Adipocyte (in vitro differentiated cells): ENCODE measurements around the gene CDHR2.

ENCODE experiments used
- DNase-seq: peaks from one replicate; pipeline ENCODE4 v3.0.0-alpha.2; 2015; ENCODE audit warnings: low read depth
- H3K27me3 ChIP-seq: replicated peaks from 2 replicates; pipeline ENCODE4 v1.7.0; 2013; ENCODE audit warnings: mild to moderate bottlenecking, low read length, moderate library complexity; ENCODE audit not compliant: control insufficient read depth, insufficient read depth
- H3K36me3 ChIP-seq: 2 replicates; pipeline ENCODE4 v1.7.0; 2013; ENCODE audit warnings: low read length, mild to moderate bottlenecking, moderate library complexity; ENCODE audit not compliant: control insufficient read depth, insufficient read depth, severe bottlenecking
- H3K4me1 ChIP-seq: 2 replicates; pipeline ENCODE4 v1.7.0; 2013; ENCODE audit warnings: mild to moderate bottlenecking, low read length, moderate library complexity; ENCODE audit not compliant: control insufficient read depth, insufficient read depth
- H3K4me3 ChIP-seq: 2 replicates; pipeline ENCODE4 v1.7.0; 2013; ENCODE audit warnings: mild to moderate bottlenecking, low read length, moderate library complexity
- H3K9ac ChIP-seq: 2 replicates; pipeline ENCODE4 v1.7.0; 2013; ENCODE audit warnings: mild to moderate bottlenecking, low read length, moderate library complexity
- H3K9me3 ChIP-seq: 2 replicates; pipeline ENCODE4 v1.7.0; 2013; ENCODE audit warnings: mild to moderate bottlenecking, low read length, moderate library complexity; ENCODE audit not compliant: control insufficient read depth

CDHR2 gene

DNA sequence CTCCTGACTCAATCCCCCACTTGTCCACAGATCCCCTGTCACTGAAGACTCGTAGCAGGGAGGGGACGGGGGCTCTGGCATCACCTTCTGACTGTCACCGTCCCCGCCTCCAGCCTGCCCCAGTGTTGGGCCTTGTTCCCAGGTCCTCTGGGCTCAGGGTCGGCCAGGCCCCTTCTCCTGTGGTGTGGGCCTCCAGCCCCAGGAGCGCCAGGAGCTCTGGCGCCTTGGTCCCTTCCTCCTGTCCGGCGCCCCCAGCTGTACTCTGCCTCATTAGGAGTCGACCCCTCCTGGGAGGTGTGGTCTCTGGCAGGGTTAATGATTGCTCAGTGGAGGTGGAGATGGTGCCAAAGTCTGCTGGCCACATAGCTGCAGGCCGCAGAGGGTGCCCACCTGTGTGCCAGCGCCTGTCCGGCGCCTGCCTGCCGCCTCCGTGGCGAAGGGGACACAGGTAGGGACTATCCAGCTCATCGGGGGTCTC, at the start of gene CDHR2:
Gene CDHR2, plus strand, starts transcription at position 376 of the 478 bp plus-strand sequence. CDS start 16,011 bp downstream, outside the sequence.
- Histone ChIP-seq H3K4me1 (peaks cover 2% of the 10 kb centered on the region), H3K36me3 (no peaks in the 10 kb centered on the region), H3K27me3 (peaks cover 12% of the 10 kb centered on the region), H3K9ac (no peak within 1 kb of the TSS), H3K4me3 (no peak within 1 kb of the TSS), H3K9me3 (no peaks in the 10 kb centered on the region)
- no peak for DNase-seq

DNA sequence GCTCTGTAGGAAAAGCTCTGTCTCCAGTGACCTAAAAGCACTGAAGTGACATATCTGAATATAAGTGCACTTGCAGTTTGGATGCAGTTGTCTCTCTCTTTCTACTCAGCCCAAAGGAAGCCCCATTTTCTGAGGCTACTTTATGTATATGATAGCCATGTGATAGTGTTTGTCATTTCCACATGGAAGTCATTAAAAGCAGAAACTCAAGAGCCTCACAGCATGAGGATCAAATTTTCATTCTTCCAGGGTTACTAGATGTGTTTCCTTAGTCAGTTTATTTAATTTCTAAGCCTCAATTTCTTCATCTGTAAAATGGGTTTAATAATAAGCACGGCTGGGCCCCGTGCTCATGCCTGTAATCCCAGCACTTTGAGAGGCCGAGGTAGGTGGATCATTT, 48.6 kb upstream of the CDHR2 start:
- peaks cover 66% of the 10 kb centered on the region for H3K36me3 ChIP-seq
- no peak overlapping the region for H3K4me3 ChIP-seq
- peak; percentile 5 for DNase-seq
- no peak overlapping the region for H3K9ac ChIP-seq
- H3K4me1 ChIP-seq = peaks cover 30% of the 10 kb centered on the region
- no peaks in the 10 kb centered on the region for H3K9me3 ChIP-seq
- H3K27me3 ChIP-seq = no peaks in the 10 kb centered on the region

DNA sequence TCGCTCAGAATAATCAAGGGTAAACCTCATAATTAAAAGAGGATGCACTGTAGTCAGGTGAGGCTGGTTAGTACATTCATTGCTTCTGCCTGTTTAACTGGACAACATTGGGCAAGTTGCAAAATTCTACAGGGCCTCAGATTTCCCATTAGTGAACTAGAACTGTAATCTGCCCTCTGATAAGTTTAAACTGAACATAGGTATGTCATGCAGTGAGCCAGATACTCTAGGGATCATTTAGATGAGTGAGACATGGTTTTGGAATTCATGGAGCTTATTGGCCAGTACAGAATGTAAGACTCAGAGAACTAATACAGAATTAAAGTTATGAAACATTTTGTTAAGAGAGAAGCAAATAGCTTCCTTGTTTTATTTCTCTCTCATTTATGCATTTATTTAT, 47.8 kb upstream of the CDHR2 start:
- H3K27me3 ChIP-seq = no peaks in the 10 kb centered on the region
- H3K4me3 ChIP-seq = no peak overlapping the region
- H3K9me3 ChIP-seq = no peaks in the 10 kb centered on the region
- H3K4me1 ChIP-seq = peaks cover 30% of the 10 kb centered on the region
- peak overlapping the region; percentile 27 for H3K9ac ChIP-seq
- H3K36me3 ChIP-seq = peaks cover 62% of the 10 kb centered on the region
- peak; percentile 86 for DNase-seq

DNA sequence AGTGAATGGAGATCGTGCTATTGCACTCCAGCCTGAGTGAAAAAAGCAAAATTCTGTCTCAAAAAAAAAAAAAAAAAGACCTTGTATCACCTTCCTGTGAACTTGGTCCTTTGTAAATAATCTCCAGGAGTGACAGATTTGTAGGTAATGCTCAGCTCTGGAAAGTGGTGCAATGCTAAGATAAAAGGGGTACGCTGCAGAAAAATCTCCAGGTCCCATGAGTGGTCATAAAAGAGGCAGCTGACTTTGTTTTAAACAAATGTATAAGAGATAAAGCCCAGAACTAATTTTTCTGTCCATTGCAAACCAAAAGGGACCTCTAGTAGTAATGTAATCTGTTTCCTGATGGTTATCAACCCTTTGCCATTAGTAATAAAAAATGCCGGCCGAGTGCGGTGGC, 45.6 kb upstream of the CDHR2 start:
- Histone ChIP-seq H3K27me3 (no peaks in the 10 kb centered on the region), H3K4me1 (peaks cover 19% of the 10 kb centered on the region), H3K36me3 (peaks cover 64% of the 10 kb centered on the region), H3K4me3 (no peak overlapping the region), H3K9ac (no peak overlapping the region), H3K9me3 (no peaks in the 10 kb centered on the region)
- DNase-seq = no peak

- Histone ChIP-seq H3K27me3 (no peaks in the 10 kb centered on the region), H3K9ac (no peak overlapping the region), H3K36me3 (peaks cover 56% of the 10 kb centered on the region), H3K4me3 (no peak overlapping the region), H3K9me3 (no peaks in the 10 kb centered on the region), H3K4me1 (no peaks in the 10 kb centered on the region)
- no peak for DNase-seq
These were observed 41.2 kb upstream of the CDHR2 start for GRCh38 chr5:176507911-176508310.

DNA sequence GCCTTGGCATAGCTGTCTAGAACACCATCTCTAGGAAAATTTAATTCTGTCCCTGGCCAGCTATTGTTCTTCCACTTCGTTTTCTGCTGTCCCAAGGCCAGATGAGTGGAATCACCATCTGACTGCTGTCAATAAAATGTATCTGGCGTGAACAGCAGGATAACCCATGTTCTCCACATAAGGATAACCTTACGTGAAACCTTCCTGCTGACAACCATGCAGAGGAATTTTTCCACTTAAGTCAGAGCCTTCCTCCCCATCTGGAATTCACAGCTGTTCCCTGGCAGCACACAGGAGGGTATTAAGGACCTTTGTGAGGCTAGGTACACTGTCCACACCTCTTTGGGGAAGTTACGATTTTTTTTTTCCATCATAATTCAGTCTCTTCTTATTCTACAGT, 40.5 kb upstream of the CDHR2 start:
- no peaks in the 10 kb centered on the region for H3K27me3 ChIP-seq
- H3K36me3 ChIP-seq = peaks cover 54% of the 10 kb centered on the region

GRCh38 chr5:176513788-176514187, 35.4 kb upstream of the CDHR2 start:
- H3K9me3 ChIP-seq = no peaks in the 10 kb centered on the region
- peaks cover 13% of the 10 kb centered on the region for H3K36me3 ChIP-seq
- DNase-seq = no peak
- H3K27me3 ChIP-seq = no peaks in the 10 kb centered on the region
- H3K9ac ChIP-seq = no peak overlapping the region
- H3K4me3 ChIP-seq = no peak overlapping the region
- H3K4me1 ChIP-seq = no peaks in the 10 kb centered on the region

More for the DNA sequence above, 40.5 kb upstream of the CDHR2 start:
- Histone ChIP-seq H3K9me3 (no peaks in the 10 kb centered on the region), H3K4me3 (no peak overlapping the region), H3K4me1 (no peaks in the 10 kb centered on the region), H3K9ac (no peak overlapping the region)
- DNase-seq = no peak

DNA sequence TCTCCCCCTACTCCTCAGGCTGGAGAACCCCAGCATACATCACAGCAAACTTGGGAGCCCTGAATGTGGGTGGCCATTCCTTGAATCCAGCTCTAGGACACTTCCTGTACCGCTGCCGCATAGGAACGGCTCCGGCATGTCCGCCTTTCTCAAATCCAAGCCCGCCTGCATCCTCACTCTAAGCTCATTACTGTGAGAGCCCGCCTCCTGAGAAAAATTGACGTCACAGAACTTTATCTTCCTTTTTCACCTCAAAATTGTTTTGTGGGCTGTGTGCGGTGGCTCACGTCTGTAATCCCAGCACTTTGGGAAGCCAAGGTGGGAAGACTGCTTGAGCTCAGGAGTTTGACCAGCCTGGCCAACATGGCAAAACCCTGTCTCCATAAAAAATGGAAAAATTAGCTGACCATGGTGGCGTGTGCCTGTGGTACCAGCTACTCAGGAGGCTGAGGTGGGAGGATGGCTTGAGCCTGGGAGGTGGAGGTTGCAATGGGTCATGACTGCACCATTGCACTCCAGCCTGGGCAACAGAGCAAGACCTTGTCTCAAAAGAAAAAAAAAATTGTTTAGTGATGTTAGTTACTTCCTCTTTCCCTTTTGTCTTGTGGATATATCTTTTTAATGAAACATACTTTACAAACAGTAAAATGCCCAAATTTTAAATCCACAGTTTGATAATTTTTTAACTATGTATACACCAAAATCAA, 34.7 kb upstream of the CDHR2 start:
- Histone ChIP-seq H3K9ac (no peak overlapping the region), H3K36me3 (peaks cover 7% of the 10 kb centered on the region), H3K4me3 (no peak overlapping the region), H3K9me3 (no peaks in the 10 kb centered on the region), H3K27me3 (no peaks in the 10 kb centered on the region), H3K4me1 (no peaks in the 10 kb centered on the region)
- no peak for DNase-seq

DNA sequence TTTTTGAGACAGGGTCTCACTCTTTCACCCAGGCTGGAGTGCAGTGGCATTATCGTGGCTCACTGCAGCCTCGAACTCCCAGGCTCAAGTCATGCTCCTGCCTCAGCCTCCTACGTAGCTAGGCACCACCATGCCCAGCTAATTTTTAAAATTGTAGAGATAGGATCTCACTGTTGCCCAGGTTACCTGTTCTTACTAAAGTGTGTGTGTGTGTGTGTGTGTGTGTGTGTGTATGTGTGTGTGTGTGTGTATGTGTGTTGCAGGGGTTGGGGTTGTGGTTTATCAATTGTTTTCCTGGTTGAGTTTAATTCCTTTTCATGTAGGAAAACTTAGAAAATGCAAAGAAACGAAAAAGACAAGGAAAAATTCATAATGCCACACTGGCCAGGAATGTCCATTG, 33.7 kb upstream of the CDHR2 start:
- no peak overlapping the region for H3K4me3 ChIP-seq
- no peak for DNase-seq
- no peaks in the 10 kb centered on the region for H3K4me1 ChIP-seq
- no peaks in the 10 kb centered on the region for H3K36me3 ChIP-seq
- H3K27me3 ChIP-seq = no peaks in the 10 kb centered on the region
- H3K9me3 ChIP-seq = no peaks in the 10 kb centered on the region
- no peak overlapping the region for H3K9ac ChIP-seq

DNA sequence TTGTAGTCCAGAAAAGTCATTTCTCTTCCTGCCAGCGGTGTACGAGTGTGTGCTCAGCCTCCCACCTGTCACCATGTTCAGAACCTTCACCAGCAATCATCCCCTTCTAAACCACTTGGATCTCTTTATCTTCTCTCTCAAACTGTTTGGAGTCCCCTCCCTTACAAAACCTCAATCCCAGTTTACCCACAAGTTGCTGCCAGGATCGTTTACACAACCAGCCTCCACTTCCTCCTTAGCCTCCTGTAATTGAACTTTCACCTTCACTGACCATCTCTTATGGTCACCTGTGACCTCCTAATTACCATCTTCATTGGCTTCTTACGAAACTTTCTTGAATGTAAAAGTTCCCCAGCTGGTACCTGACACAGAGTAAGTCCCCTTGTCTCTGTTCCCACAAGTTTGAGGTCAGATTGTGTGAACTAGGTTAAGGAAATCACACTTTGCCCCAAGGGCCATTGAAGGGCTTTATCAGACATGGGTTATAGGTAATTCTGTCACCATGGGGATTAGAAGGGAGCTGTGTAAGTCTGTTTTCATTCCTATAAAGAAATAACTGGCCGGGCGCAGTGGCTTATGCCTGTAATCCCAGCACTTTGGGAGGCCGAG, 32.0 kb upstream of the CDHR2 start:
- no peak overlapping the region for H3K9ac ChIP-seq
- no peak overlapping the region for H3K4me3 ChIP-seq
- H3K27me3 ChIP-seq = no peaks in the 10 kb centered on the region
- no peaks in the 10 kb centered on the region for H3K9me3 ChIP-seq
- H3K4me1 ChIP-seq = no peaks in the 10 kb centered on the region
- no peaks in the 10 kb centered on the region for H3K36me3 ChIP-seq
- no peak for DNase-seq

DNA sequence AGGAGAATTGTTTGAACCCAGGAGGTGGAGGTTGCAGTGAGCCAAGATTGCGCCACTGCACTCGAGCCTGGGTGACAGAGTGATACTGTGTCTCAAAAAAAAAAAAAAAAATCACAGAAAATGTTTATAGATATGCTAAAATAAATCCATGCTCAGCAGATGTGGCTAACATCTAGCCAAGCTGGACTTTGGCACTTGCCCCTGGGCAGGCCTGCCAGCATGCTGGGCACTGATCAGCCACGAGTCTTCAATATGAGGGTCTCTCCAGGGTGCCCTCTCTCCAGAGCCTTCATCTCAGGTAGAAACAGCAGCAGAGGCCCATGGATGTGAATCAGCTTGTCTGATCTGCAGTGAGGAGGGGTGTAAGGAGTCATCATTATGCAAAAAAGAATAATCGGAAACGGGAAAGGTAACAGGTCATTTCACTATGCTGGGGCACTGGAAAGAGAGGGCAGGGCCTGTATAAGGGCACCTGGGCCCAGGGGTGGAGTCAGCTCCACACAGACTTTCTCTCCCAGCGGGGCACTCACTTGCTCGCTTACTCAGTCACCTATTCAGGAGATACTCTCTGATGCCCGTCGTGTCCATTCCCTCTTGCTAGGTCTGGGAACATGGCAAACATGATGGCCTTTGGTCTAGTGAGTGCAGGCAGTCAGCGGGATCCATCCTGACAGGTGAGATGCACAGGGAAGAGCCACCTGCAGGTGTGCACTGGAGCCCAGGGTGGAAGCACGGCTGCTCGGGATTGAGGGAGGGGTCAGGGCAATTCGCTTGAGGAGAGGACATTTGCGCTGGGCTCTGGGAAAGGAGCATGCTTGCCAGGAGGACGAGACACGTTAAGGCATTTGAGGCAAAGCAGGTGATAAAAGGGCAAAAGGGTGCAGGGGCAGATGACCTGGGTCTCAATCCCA, 29.1 kb upstream of the CDHR2 start:
- Histone ChIP-seq H3K27me3 (no peaks in the 10 kb centered on the region), H3K9ac (no peak overlapping the region), H3K36me3 (no peaks in the 10 kb centered on the region), H3K9me3 (no peaks in the 10 kb centered on the region), H3K4me3 (no peak overlapping the region), H3K4me1 (no peaks in the 10 kb centered on the region)
- no peak for DNase-seq
